AG04450 (cell line): ENCODE data around the gene PIWIL1. TPM values are rescaled to one million over a fixed set of nuclear protein-coding genes. Genes with fewer than 3 reads are reported as not detected.

Source experiments
- CTCF ChIA-PET: fragments of 300-600, 350-600 bp; formaldehyde crosslinking; extraction: SDS; loops from one replicate; lab custom pipeline; 2022; ENCODE audit warnings: antibody characterized with exemption, inconsistent platforms; lab: Charles Lee
- POLR2A ChIA-PET: fragments of 350-600 bp; formaldehyde crosslinking; extraction: SDS; loops from one replicate; lab custom pipeline; 2021; ENCODE audit warnings: antibody characterized with exemption, inconsistent platforms; lab: Yijun Ruan, JAX
- DNase-seq: peaks from one replicate; pipeline ENCODE4 v3.0.0-alpha.2; 2011; ENCODE audit warnings: low read depth, low spot score
- H3K27ac ChIP-seq: one replicate; pipeline ENCODE4 v1.5.1; 2012; ENCODE audit warnings: low read depth, low read length, control low read depth
- H3K27me3 ChIP-seq: one replicate; pipeline ENCODE4 v1.6.0; 2012; ENCODE audit warnings: low read length; ENCODE audit not compliant: control insufficient read depth, insufficient read depth
- H3K4me3 ChIP-seq: 2 replicates; pipeline ENCODE4 v1.5.1; 2011; ENCODE audit warnings: mild to moderate bottlenecking, low read depth, low read length, control low read depth
- H3K9me3 ChIP-seq: 2 replicates; pipeline ENCODE4 v1.5.1; 2012; ENCODE audit warnings: low read length; ENCODE audit not compliant: control insufficient read depth, insufficient read depth
- polyA plus RNA-seq: library from polyadenylated mRNA; depleted of rRNA; stranded (reverse); fragments of >200 nt; gene quantifications from 2 replicates; pipeline ENCODE4 v1.2.3, GENCODE V29; 2011
- TF ChIP-seq, protein P1 (sequence below): IDR thresholded peaks from 2 replicates; pipeline ENCODE4 v1.5.1; 2011; ENCODE audit warnings: low read depth, low read length, control low read depth, inconsistent platforms

The PIWIL1 gene
- polyA plus RNA-seq, 1 experiment: not detected

DNA sequence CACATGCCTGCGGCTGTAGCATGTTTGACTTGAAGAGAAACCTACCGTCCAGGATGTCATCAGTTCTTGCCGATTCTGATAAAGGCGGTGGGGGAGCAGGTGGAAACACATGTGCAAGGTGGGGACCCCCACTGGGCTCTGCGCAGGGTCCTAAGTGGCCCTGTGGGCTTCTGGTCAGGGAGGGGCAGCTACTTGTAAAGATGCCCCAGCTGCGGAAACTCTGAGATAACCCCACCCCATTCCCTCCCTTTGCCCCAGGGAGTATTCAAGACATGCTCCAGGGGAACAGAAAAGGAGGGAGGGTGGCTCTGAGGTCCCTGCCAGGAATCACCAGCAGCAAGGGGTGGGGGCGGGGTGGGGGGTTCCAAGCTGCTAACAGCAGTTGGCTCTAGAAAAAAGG, 67.6 kb downstream of the PIWIL1 start:
- Histone ChIP-seq H3K4me3 (no peak overlapping the region), H3K9me3 (peaks cover 59% of the 10 kb centered on the region), H3K27me3 (no peaks in the 10 kb centered on the region), H3K27ac (no peak overlapping the region)
- TF ChIP-seq, protein P1, sequence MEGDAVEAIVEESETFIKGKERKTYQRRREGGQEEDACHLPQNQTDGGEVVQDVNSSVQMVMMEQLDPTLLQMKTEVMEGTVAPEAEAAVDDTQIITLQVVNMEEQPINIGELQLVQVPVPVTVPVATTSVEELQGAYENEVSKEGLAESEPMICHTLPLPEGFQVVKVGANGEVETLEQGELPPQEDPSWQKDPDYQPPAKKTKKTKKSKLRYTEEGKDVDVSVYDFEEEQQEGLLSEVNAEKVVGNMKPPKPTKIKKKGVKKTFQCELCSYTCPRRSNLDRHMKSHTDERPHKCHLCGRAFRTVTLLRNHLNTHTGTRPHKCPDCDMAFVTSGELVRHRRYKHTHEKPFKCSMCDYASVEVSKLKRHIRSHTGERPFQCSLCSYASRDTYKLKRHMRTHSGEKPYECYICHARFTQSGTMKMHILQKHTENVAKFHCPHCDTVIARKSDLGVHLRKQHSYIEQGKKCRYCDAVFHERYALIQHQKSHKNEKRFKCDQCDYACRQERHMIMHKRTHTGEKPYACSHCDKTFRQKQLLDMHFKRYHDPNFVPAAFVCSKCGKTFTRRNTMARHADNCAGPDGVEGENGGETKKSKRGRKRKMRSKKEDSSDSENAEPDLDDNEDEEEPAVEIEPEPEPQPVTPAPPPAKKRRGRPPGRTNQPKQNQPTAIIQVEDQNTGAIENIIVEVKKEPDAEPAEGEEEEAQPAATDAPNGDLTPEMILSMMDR: no peak
- ChIA-PET CTCF (no interaction called here), POLR2A (no interaction called here)
- no peak for DNase-seq

DNA sequence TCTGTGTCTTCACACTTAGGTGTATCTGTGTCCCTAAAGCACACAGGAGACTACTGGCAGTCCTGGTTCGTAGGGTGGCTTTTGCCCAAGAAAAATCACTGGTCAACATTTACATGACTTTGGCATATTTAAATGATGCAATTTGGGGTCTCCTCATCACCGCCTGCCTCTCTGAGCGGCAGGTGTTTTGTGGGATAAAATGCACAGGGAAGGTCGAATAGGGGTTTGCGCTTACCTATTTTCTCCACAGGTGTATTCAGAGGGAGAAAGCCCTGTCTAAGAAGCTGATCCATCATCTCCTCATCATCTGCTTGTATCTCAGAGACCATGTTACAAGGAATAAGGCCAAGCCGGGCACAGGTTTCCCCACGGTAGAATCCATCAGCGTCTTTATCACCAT, 74.7 kb downstream of the PIWIL1 start:
- CTCF ChIA-PET: no interaction called here
- no peak overlapping the region for H3K27ac ChIP-seq

DNA sequence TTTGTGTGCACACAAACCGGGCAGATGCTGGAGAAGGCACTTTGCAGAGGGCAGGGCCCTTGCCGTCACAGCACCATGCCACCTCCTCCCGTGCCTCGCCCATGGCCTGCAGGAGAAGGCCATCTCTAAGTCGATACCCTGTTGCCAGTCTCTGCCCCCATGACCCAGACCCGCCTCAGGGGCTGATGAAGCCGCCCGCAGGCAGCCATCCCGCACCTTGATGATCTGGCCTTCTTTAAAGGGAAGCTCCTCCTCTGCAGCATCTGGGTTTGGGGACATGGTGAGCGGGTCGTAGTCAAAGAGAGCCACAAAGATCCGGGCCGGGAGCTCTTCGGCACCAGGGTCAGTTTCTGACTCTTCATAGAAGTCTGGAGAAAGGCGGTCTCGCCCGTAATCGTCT, 76.2 kb downstream of the PIWIL1 start:
- no peak for DNase-seq
- Histone ChIP-seq H3K27ac (no peak overlapping the region), H3K4me3 (no peak overlapping the region), H3K9me3 (peaks cover 43% of the 10 kb centered on the region), H3K27me3 (no peaks in the 10 kb centered on the region)
- TF ChIP-seq, protein P1: no peak
- ChIA-PET CTCF (no interaction called here), POLR2A (no interaction called here)

More for the DNA sequence above, 74.7 kb downstream of the PIWIL1 start:
- TF ChIP-seq, protein P1: no peak
- DNase-seq: no peak
- POLR2A ChIA-PET: no interaction called here
- H3K27me3 ChIP-seq: no peaks in the 10 kb centered on the region
- peaks cover 52% of the 10 kb centered on the region for H3K9me3 ChIP-seq
- no peak overlapping the region for H3K4me3 ChIP-seq

DNA sequence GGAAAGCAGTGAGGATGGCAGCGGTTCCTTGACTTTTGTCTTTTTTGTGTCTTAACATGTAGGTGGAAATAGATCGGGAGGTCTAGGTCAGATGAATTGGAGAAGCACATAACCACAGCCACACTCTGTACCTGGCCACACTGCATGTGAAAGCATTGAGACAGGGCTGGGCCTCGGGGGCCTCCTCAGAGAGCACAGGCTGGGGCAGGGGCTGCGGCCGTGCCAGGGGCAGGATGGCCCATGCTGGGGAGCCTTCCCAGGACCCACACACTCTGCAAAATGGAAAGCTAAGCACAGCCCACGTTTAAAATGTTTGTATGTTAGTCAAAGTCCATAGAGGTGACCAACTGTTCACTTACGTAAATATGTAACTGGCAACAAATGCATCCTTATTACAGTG, 76.7 kb downstream of the PIWIL1 start:
- H3K9me3 ChIP-seq: peaks cover 42% of the 10 kb centered on the region
- H3K4me3 ChIP-seq: no peak overlapping the region
- ChIA-PET POLR2A (no interaction called here), CTCF (no interaction called here)
- TF ChIP-seq, protein P1: no peak
- DNase-seq: no peak
- H3K27me3 ChIP-seq: no peaks in the 10 kb centered on the region
- H3K27ac ChIP-seq: no peak overlapping the region

DNA sequence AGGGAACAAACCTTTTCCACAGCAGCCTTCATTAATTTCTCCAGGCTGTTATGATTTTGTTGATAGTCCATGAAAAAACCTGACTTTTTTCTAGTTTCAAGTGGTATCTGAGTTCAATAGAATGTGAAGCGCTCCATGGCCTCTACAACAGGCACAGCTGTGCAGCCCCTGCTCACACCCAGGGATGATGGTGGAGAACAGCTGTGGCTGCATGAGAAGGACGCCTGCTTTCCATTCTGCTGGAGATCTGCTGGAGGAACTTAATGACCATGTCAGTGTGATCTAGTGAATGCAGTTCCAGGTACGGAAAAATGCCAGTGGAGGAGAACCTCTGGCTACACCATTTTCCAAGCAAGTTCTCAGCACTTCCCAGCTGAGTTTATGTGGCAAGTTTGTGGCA, 80.6 kb downstream of the PIWIL1 start:
- POLR2A ChIA-PET: no interaction called here
- TF ChIP-seq, protein P1: no peak
- Histone ChIP-seq H3K27ac (no peak overlapping the region), H3K4me3 (no peak overlapping the region), H3K27me3 (no peaks in the 10 kb centered on the region), H3K9me3 (peaks cover 40% of the 10 kb centered on the region)
- no peak for DNase-seq
- CTCF ChIA-PET: no interaction called here
